ENCODE data around the gene MATN4. TPM values are rescaled to one million over a fixed set of nuclear protein-coding genes. Genes with fewer than 3 reads are reported as not detected.

MATN4 gene
- total and polyA plus RNA-seq, 2 of the 13 experiments (the other 11 are each of a cell fraction or from before 2014, with no cell fraction given), result not detected

DNA sequence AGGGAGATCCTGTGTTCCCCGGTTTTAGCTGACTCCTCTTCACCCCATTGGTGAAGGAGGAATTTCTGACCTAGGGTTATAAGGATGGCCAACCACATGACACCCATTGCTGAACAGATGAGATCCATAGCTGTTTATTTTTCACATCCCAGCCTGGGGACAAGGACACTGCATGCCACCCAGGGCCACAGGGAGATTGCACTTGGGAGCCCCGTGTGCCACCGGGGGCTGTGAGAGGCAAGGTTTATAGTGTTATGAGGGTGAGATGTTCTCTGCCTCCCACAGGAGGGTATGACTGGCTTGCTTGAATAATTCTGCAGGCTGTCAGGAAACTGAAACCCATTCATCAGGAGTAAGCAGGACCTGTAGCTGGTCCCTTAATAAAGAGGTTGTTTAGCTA, 39.0 kb downstream of the MATN4 start:
- no peak for DNase-seq (ENCODE audit: low spot score)
- CTCF ChIA-PET (ENCODE audit: low intra/inter-chr PET ratio, low total read pairs), result no interaction called here

More for the DNA sequence above, 39.0 kb downstream of the MATN4 start:
- H3K9me3 ChIP-seq (ENCODE audit: low read length), result no peaks in the 10 kb centered on the region
- H3K4me3 ChIP-seq (replicated peaks in 1 of 3; ENCODE audit: insufficient read depth in 1 of 3, low read depth in 2 of 3, low read length in 3 of 3), result no peak overlapping the region
- H3K9ac ChIP-seq (ENCODE audit: insufficient read depth, low read depth, low read length), result no peak overlapping the region
- no peak overlapping the region for H3K4me2 ChIP-seq (ENCODE audit: low read depth, low read length)
- H3K27me3 ChIP-seq (ENCODE audit: control insufficient read depth in 1 of 2, insufficient read depth in 2 of 2, low read length in 2 of 2), result peaks cover 0 to 28% of the 10 kb centered on the region in 2 experiments; a peak in 3 of 5 replicates
- ATAC-seq, result no peak
- intact Hi-C loops (cut with micrococcal nuclease; ENCODE audit: unreplicated experiment) (no loop called here), in situ Hi-C loops (cut with HindIII; ENCODE audit: extremely low pct_ligation_motif_present, low pct_unique_long_range_greater_than_20kb) (no loop called here)
- WGBS (ENCODE audit: low lambda C conversion rate), result 0% methylated on average over 3 of the region's 3 CpGs
- H4K20me1 ChIP-seq (ENCODE audit: insufficient read depth, low read length), result no peaks in the 10 kb centered on the region
- no peaks in the 10 kb centered on the region for H3K79me2 ChIP-seq (ENCODE audit: insufficient read depth, low read length)
- no peak for FAIRE-seq
- H3K27ac ChIP-seq (ENCODE audit: extremely low read length, insufficient read depth, low read length), result no peak overlapping the region
- no peaks in the 10 kb centered on the region for H3K36me3 ChIP-seq (replicated peaks in 1 of 2; ENCODE audit: control insufficient read depth in 1 of 2, insufficient read depth in 2 of 2, low read length in 2 of 2)
- POLR2A ChIA-PET, result no interaction called here
- H3K4me1 ChIP-seq (ENCODE audit: insufficient read depth, low read length), result no peaks in the 10 kb centered on the region
- H2AFZ ChIP-seq (ENCODE audit: low read length), result no peak overlapping the region
- TF ChIP-seq HOXD1 (CRISPR knock-in tag; IDR thresholded peaks at IDR 0.05) (no peak), STAG1 (CRISPR knock-in tag; IDR thresholded peaks at IDR 0.05) (no peak), ZNF777 (CRISPR knock-in tag; IDR thresholded peaks at IDR 0.05) (no peak), ZNF430 (CRISPR knock-in tag; IDR thresholded peaks at IDR 0.05) (no peak), NFIB (CRISPR knock-in tag; IDR thresholded peaks at IDR 0.05; ENCODE audit: borderline replicate concordance) (no peak), PRMT3 (CRISPR knock-in tag; IDR thresholded peaks at IDR 0.05; ENCODE audit: borderline replicate concordance, low read depth) (no peak), ZNF644 (CRISPR knock-in tag; IDR thresholded peaks at IDR 0.05; ENCODE audit: low read depth) (no peak), SCMH1 (CRISPR knock-in tag; IDR thresholded peaks at IDR 0.05; ENCODE audit: borderline replicate concordance) (no peak), IRF2 (CRISPR knock-in tag; IDR thresholded peaks at IDR 0.05) (no peak), GZF1 (CRISPR knock-in tag; IDR thresholded peaks at IDR 0.05) (no peak), BCL6 (CRISPR knock-in tag; IDR thresholded peaks at IDR 0.05) (no peak), ZNF350 (CRISPR knock-in tag; IDR thresholded peaks at IDR 0.05; ENCODE audit: borderline replicate concordance, low read depth) (no peak)
- TF ChIP-seq, protein P1, sequence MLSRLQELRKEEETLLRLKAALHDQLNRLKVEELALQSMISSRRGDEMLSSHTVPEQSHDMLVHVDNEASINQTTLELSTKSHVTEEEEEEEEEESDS (CRISPR knock-in tag; IDR thresholded peaks at IDR 0.05; ENCODE audit: borderline replicate concordance), result no peak
- TF ChIP-seq, protein P2, sequence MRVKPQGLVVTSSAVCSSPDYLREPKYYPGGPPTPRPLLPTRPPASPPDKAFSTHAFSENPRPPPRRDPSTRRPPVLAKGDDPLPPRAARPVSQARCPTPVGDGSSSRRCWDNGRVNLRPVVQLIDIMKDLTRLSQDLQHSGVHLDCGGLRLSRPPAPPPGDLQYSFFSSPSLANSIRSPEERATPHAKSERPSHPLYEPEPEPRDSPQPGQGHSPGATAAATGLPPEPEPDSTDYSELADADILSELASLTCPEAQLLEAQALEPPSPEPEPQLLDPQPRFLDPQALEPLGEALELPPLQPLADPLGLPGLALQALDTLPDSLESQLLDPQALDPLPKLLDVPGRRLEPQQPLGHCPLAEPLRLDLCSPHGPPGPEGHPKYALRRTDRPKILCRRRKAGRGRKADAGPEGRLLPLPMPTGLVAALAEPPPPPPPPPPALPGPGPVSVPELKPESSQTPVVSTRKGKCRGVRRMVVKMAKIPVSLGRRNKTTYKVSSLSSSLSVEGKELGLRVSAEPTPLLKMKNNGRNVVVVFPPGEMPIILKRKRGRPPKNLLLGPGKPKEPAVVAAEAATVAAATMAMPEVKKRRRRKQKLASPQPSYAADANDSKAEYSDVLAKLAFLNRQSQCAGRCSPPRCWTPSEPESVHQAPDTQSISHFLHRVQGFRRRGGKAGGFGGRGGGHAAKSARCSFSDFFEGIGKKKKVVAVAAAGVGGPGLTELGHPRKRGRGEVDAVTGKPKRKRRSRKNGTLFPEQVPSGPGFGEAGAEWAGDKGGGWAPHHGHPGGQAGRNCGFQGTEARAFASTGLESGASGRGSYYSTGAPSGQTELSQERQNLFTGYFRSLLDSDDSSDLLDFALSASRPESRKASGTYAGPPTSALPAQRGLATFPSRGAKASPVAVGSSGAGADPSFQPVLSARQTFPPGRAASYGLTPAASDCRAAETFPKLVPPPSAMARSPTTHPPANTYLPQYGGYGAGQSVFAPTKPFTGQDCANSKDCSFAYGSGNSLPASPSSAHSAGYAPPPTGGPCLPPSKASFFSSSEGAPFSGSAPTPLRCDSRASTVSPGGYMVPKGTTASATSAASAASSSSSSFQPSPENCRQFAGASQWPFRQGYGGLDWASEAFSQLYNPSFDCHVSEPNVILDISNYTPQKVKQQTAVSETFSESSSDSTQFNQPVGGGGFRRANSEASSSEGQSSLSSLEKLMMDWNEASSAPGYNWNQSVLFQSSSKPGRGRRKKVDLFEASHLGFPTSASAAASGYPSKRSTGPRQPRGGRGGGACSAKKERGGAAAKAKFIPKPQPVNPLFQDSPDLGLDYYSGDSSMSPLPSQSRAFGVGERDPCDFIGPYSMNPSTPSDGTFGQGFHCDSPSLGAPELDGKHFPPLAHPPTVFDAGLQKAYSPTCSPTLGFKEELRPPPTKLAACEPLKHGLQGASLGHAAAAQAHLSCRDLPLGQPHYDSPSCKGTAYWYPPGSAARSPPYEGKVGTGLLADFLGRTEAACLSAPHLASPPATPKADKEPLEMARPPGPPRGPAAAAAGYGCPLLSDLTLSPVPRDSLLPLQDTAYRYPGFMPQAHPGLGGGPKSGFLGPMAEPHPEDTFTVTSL (CRISPR knock-in tag; IDR thresholded peaks at IDR 0.05; ENCODE audit: borderline replicate concordance), result no peak
- TF ChIP-seq, protein P3, sequence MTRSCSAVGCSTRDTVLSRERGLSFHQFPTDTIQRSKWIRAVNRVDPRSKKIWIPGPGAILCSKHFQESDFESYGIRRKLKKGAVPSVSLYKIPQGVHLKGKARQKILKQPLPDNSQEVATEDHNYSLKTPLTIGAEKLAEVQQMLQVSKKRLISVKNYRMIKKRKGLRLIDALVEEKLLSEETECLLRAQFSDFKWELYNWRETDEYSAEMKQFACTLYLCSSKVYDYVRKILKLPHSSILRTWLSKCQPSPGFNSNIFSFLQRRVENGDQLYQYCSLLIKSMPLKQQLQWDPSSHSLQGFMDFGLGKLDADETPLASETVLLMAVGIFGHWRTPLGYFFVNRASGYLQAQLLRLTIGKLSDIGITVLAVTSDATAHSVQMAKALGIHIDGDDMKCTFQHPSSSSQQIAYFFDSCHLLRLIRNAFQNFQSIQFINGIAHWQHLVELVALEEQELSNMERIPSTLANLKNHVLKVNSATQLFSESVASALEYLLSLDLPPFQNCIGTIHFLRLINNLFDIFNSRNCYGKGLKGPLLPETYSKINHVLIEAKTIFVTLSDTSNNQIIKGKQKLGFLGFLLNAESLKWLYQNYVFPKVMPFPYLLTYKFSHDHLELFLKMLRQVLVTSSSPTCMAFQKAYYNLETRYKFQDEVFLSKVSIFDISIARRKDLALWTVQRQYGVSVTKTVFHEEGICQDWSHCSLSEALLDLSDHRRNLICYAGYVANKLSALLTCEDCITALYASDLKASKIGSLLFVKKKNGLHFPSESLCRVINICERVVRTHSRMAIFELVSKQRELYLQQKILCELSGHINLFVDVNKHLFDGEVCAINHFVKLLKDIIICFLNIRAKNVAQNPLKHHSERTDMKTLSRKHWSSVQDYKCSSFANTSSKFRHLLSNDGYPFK (CRISPR knock-in tag; IDR thresholded peaks at IDR 0.05; ENCODE audit: borderline replicate concordance), result no peak
- BruUV-seq (replicated peaks), result no TSS peak
